Gastroesophageal sphincter (tissue), 4 donors: Measurements from ENCODE around the gene CCDC154. TPM values are rescaled to one million over a fixed set of nuclear protein-coding genes. Genes with fewer than 3 reads are reported as not detected.

Experiments
- ATAC-seq: fragments of 150-250 bp; one replicate; pipeline ENCODE4 v1.9.1; 2016; ENCODE audit warnings: mild to moderate bottlenecking, moderate library complexity
- H3K27ac ChIP-seq, 4 donors: fragments of 200-600 bp; sonication (generic) in 3 of 4; 1 replicate in 3 of 4; 2 replicates in 1 of 4; pipeline ENCODE4 v1.5.1; 2016 to 2019
- H3K27me3 ChIP-seq: fragments of 200-600 bp; sonication (generic); one replicate; pipeline ENCODE4 v1.5.1; 2019
- H3K36me3 ChIP-seq, 2 donors: fragments of 200-600 bp; sonication (generic); one replicate each; pipeline ENCODE4 v1.5.1; 2019; ENCODE audit warnings: control low read depth in 1 of 2
- H3K4me1 ChIP-seq, 3 donors: fragments of 200-600 bp; sonication (generic); 1 replicate in 2 of 3; 2 replicates in 1 of 3; pipeline ENCODE4 v1.5.1; 2016 to 2019; ENCODE audit warnings: control low read depth in 2 of 3
- H3K4me3 ChIP-seq, 2 donors: fragments of 200-600 bp; sonication (generic); one replicate each; pipeline ENCODE4 v1.5.1; 2019; ENCODE audit warnings: mild to moderate bottlenecking in 1 of 2, moderate library complexity in 1 of 2
- H3K9me3 ChIP-seq, 3 donors: fragments of 200-600 bp; sonication (generic); one replicate each; pipeline ENCODE4 v1.5.1; 2017 to 2019; ENCODE audit warnings: control low read depth in 2 of 3
- CTCF ChIP-seq, 4 experiments: fragments of 200-600 bp in 2 of 4; fragments of 450-650 bp in 2 of 4; sonication (generic) in 1 of 4; IDR thresholded peaks; one replicate each; pipeline ENCODE4 v1.5.1; 2017 to 2019; ENCODE audit warnings: antibody characterized with exemption in 4 of 4, mild to moderate bottlenecking in 2 of 4, moderate library complexity in 2 of 4
- EP300 ChIP-seq: sonication (generic); formaldehyde crosslinking; IDR thresholded peaks from one replicate; pipeline ENCODE4 v1.6.1; 2017; ENCODE audit warnings: antibody characterized with exemption, mild to moderate bottlenecking
- POLR2A ChIP-seq, 2 donors: fragments of 450-650 bp; IDR thresholded peaks; one replicate each; pipeline ENCODE4 v1.6.1; 2017; ENCODE audit warnings: antibody characterized with exemption in 2 of 2, mild to moderate bottlenecking in 2 of 2, moderate library complexity in 1 of 2
- POLR2AphosphoS5 ChIP-seq: sonication (generic); formaldehyde crosslinking; IDR thresholded peaks from one replicate; pipeline ENCODE4 v1.6.1; 2017; ENCODE audit warnings: antibody characterized with exemption
- WGBS, 2 donors: methylation state at CpG; one replicate each; pipeline ENCODE4 v1.1.5; 2018; ENCODE audit warnings: low coverage in 1 of 2; 5-methylcytosine and 5-hydroxymethylcytosine counted together
- total RNA-seq, 4 donors: library from RNA; depleted of rRNA; stranded (reverse); fragments of >200 nt; gene quantifications; one replicate each; pipeline ENCODE4 v1.1.0, GENCODE V29; 2016

CCDC154 gene
- total RNA-seq, 4 donors from 2014 or later = not detected

- Histone ChIP-seq H3K4me1 (peaks cover 0 to 33% (median 18%) of the 10 kb centered on the region in 3 donors), H3K9me3 (no peaks in the 10 kb centered on the region), H3K27me3 (no peaks in the 10 kb centered on the region), H3K4me3 (no peak overlapping the region), H3K36me3 (peaks cover 0 to 20% of the 10 kb centered on the region in 2 donors), H3K27ac (no peak overlapping the region)
- TF ChIP-seq POLR2A (IDR thresholded peaks at IDR 0.05) (no peak), EP300 (no peak), POLR2AphosphoS5 (no peak), CTCF (IDR thresholded peaks at IDR 0.05) (no peak)
- no peak for ATAC-seq
- 90 to 100% methylated on average over 1 to 12 of the region's 12 CpGs for WGBS, 2 donors
Observed at GRCh38 chr16:1491327-1491726, 47.0 kb upstream of the CCDC154 start.

GRCh38 chr16:1489077-1489476 is 44.7 kb upstream of the CCDC154 start:
- TF ChIP-seq EP300 = no peak
- no peak for TF ChIP-seq CTCF (IDR thresholded peaks at IDR 0.05)
- no peak for TF ChIP-seq POLR2AphosphoS5
- no peak for TF ChIP-seq POLR2A (IDR thresholded peaks at IDR 0.05)
- H3K4me1 ChIP-seq = peaks cover 0 to 14% (median 9%) of the 10 kb centered on the region in 3 donors
- H3K27me3 ChIP-seq = no peaks in the 10 kb centered on the region
- no peak for ATAC-seq
- 83 to 91% methylated on average over 2 to 12 of the region's 12 CpGs for WGBS, 2 donors
- no peaks in the 10 kb centered on the region for H3K36me3 ChIP-seq
- H3K4me3 ChIP-seq = no peak overlapping the region
- H3K9me3 ChIP-seq = no peaks in the 10 kb centered on the region
- H3K27ac ChIP-seq = no peak overlapping the region

GRCh38 chr16:1488619-1489018 is 44.3 kb upstream of the CCDC154 start, which contains the start of gene PTX4:
TSS of gene PTX4 (minus strand) at chr16:1488944. CDS start at chr16:1488909, 35 bp downstream.
- WGBS, 2 donors = 83 to 85% methylated on average over 11 to 18 of the region's 19 CpGs
- ATAC-seq = no peak
- no peak within 1 kb of the TSS for H3K4me3 ChIP-seq

GRCh38 chr16:1488054-1488601 is 43.8 kb upstream of the CCDC154 start:
- no peak for TF ChIP-seq CTCF (IDR thresholded peaks at IDR 0.05)
- no peak for TF ChIP-seq POLR2A (IDR thresholded peaks at IDR 0.05)
- TF ChIP-seq EP300 = no peak
- no peak for TF ChIP-seq POLR2AphosphoS5
- no peaks in the 10 kb centered on the region for H3K27me3 ChIP-seq
- H3K9me3 ChIP-seq = no peaks in the 10 kb centered on the region
- WGBS, 2 donors = 60 to 91% methylated on average over 1 to 7 of the region's 24 CpGs
- H3K27ac ChIP-seq = no peak overlapping the region
- no peak overlapping the region for H3K4me3 ChIP-seq
- H3K4me1 ChIP-seq = peaks cover 0 to 9% (median 6%) of the 10 kb centered on the region in 3 donors
- ATAC-seq = no peak
- no peaks in the 10 kb centered on the region for H3K36me3 ChIP-seq

More at GRCh38 chr16:1488619-1489018, 44.3 kb upstream of the CCDC154 start, which contains the start of gene PTX4:
- no peaks in the 10 kb centered on the region for H3K36me3 ChIP-seq
- TF ChIP-seq POLR2A (IDR thresholded peaks at IDR 0.05) (no peak), CTCF (IDR thresholded peaks at IDR 0.05) (no peak), POLR2AphosphoS5 (no peak), EP300 (no peak)
- peaks cover 0 to 10% (median 6%) of the 10 kb centered on the region in 3 donors for H3K4me1 ChIP-seq
- H3K9me3 ChIP-seq = no peaks in the 10 kb centered on the region
- H3K27ac ChIP-seq = no peak within 1 kb of the TSS
- no peaks in the 10 kb centered on the region for H3K27me3 ChIP-seq

- no peaks in the 10 kb centered on the region for H3K9me3 ChIP-seq
- H3K27me3 ChIP-seq = no peaks in the 10 kb centered on the region
- H3K36me3 ChIP-seq = no peaks in the 10 kb centered on the region
- TF ChIP-seq POLR2A (IDR thresholded peaks at IDR 0.05) (no peak), POLR2AphosphoS5 (no peak), EP300 (no peak), CTCF (IDR thresholded peaks at IDR 0.05) (no peak)
- no peak overlapping the region for H3K27ac ChIP-seq
- no peak overlapping the region for H3K4me3 ChIP-seq
- ATAC-seq = no peak
- WGBS, 2 donors = 93 to 97% methylated on average over 7 to 8 of the region's 39 CpGs
- peaks cover 0 to 3% (median 2%) of the 10 kb centered on the region in 3 donors for H3K4me1 ChIP-seq
Observed at GRCh38 chr16:1487395-1488053, 43.2 kb upstream of the CCDC154 start.
